Endothelial cell of umbilical vein (primary cell): Measurements from ENCODE around the gene ZNF70. TPM values are rescaled to one million over a fixed set of nuclear protein-coding genes. Genes with fewer than 3 reads are reported as not detected.

ENCODE experiments used
- BruUV-seq: library from RNA; stranded (reverse); fragments of 400-500 nt; replicated peaks from 2 replicates; lab custom pipeline; 2021; lab: Mats Ljungman, UMichigan
- CTCF ChIA-PET: fragments of 300-600, 350-600 bp; sonication (Branson Sonifier 250); formaldehyde crosslinking; loops from one replicate; lab custom pipeline; 2021; ENCODE audit warnings: antibody characterized with exemption, inconsistent platforms; lab: Charles Lee
- POLR2A ChIA-PET: fragments of 300-600, 350-600 bp; sonication (Branson Sonifier 250); formaldehyde crosslinking; loops from one replicate; lab custom pipeline; 2021; ENCODE audit warnings: antibody characterized with exemption, inconsistent platforms; lab: Charles Lee
- DNase-seq: peaks from one replicate; pipeline ENCODE4 v3.0.0-alpha.2; 2011; ENCODE audit warnings: low read depth, low spot score
- FAIRE-seq: peaks from 2 replicates; lab custom pipeline; 2011; peaks lifted over from hg19 to GRCh38; lab: Jason Lieb, UNC
- H2AFZ ChIP-seq: 2 replicates; pipeline ENCODE4 v1.6.0; 2012; ENCODE audit warnings: low read depth, low read length, control low read depth, inconsistent platforms
- H3K27ac ChIP-seq: 2 replicates; pipeline ENCODE4 v1.5.1; 2011; ENCODE audit warnings: low read depth, mild to moderate bottlenecking, control low read depth, low read length, moderate library complexity; ENCODE audit not compliant: insufficient read depth
- H3K27me3 ChIP-seq, 2 experiments: 2 replicates each; pipeline versions ENCODE4 v1.6.0 to v1.6.1; 2011; ENCODE audit warnings: low read length in 2 of 2, mixed read lengths in 1 of 2; ENCODE audit not compliant: control insufficient read depth in 2 of 2, insufficient read depth in 2 of 2
- H3K36me3 ChIP-seq, 2 experiments: 2 replicates in 1 of 2; 3 replicates in 1 of 2; pipeline ENCODE4 v1.5.1; 2011; ENCODE audit warnings: low read length in 2 of 2, mild to moderate bottlenecking in 1 of 2, moderate library complexity in 1 of 2; ENCODE audit not compliant: control insufficient read depth in 2 of 2, insufficient read depth in 2 of 2; ENCODE audit errors: extremely low read depth in 1 of 2
- H3K4me1 ChIP-seq: 3 replicates; pipeline ENCODE4 v1.5.1; 2011; ENCODE audit warnings: mild to moderate bottlenecking, low read length; ENCODE audit not compliant: control insufficient read depth, insufficient read depth; ENCODE audit errors: extremely low read depth
- H3K4me2 ChIP-seq: 2 replicates; pipeline ENCODE4 v1.6.1; 2011; ENCODE audit warnings: low read length, control low read depth, mixed read lengths; ENCODE audit not compliant: insufficient read depth
- H3K4me3 ChIP-seq, 3 experiments: fragments of 200-600 bp in 1 of 3; sonication (generic), shearing (Covaris generic) in 1 of 3; replicated peaks in 1 of 3; 2 replicates each; pipeline ENCODE4 v1.5.1; 2011 to 2016; ENCODE audit warnings: control low read depth in 3 of 3, low read length in 3 of 3, mild to moderate bottlenecking in 2 of 3, inconsistent platforms in 1 of 3, low read depth in 1 of 3, moderate library complexity in 1 of 3; ENCODE audit not compliant: insufficient read depth in 1 of 3
- H3K79me2 ChIP-seq: 2 replicates; pipeline ENCODE4 v1.6.0; 2012; ENCODE audit warnings: low read length, inconsistent platforms; ENCODE audit not compliant: control insufficient read depth, insufficient read depth
- H3K9ac ChIP-seq: replicated peaks from 2 replicates; pipeline ENCODE3; 2011; ENCODE audit warnings: low read length, control low read depth; ENCODE audit not compliant: insufficient read depth; ENCODE audit errors: extremely low read depth
- H3K9me1 ChIP-seq: replicated peaks from 3 replicates; pipeline ENCODE4 v1.6.0; 2011; ENCODE audit warnings: mild to moderate bottlenecking, low read length; ENCODE audit not compliant: control insufficient read depth, insufficient read depth; ENCODE audit errors: extremely low read depth
- H3K9me3 ChIP-seq: replicated peaks from 2 replicates; pipeline ENCODE4 v1.5.1; 2012; ENCODE audit warnings: low read length, inconsistent platforms; ENCODE audit not compliant: control insufficient read depth, insufficient read depth
- H4K20me1 ChIP-seq: replicated peaks from 2 replicates; pipeline ENCODE3; 2011; ENCODE audit warnings: mild to moderate bottlenecking, low read length; ENCODE audit not compliant: control insufficient read depth, insufficient read depth; ENCODE audit errors: extremely low read depth
- GATA2 ChIP-seq: IDR thresholded peaks from 2 replicates; pipeline ENCODE4 v1.7.0; 2011; ENCODE audit warnings: low read depth, mild to moderate bottlenecking, moderate library complexity, mixed read lengths, low read length; ENCODE audit not compliant: insufficient read length, insufficient read depth
- MYC ChIP-seq: IDR thresholded peaks from one replicate; pipeline ENCODE4 v1.6.1; 2011; ENCODE audit warnings: mild to moderate bottlenecking, low read depth, low read length
- POLR2A ChIP-seq: IDR thresholded peaks from 2 replicates; pipeline ENCODE4 v1.6.1; 2012; ENCODE audit warnings: low read depth, mild to moderate bottlenecking, control low read depth, low read length
- POLR2AphosphoS5 ChIP-seq: IDR thresholded peaks from 2 replicates; pipeline ENCODE4 v1.6.1; 2012; ENCODE audit warnings: low read depth, mild to moderate bottlenecking, control low read depth, low read length, moderate library complexity; ENCODE audit not compliant: insufficient read depth
- dilution Hi-C: fragments of 300-500 bp; cut with MboI; formaldehyde crosslinking; loops from one replicate; pipeline ENCODE4 v1.15.0; 2019; ENCODE audit warnings: low sequenced_read_pairs; ENCODE audit not compliant: extremely low pct_ligation_motif_present
- intact Hi-C: fragments of 100-400 bp; cut with micrococcal nuclease; formaldehyde crosslinking; loops from one replicate; pipeline ENCODE4 v1.10.0; 2022
- polyA plus RNA-seq, 4 experiments: library from polyadenylated mRNA; depleted of rRNA in 3 of 4; stranded (reverse) in 3 of 4; unstranded in 1 of 4; fragments of >200 nt; gene quantifications; 2 replicates each; pipeline versions ENCODE4 v1.2.1 to v1.2.3, GENCODE V29; 2011 to 2012; ENCODE audit warnings: missing spikeins in 1 of 4
- total RNA-seq: library from RNA; stranded (reverse); gene quantifications from 2 replicates; pipeline ENCODE4 v1.2.3, GENCODE V29; 2021

ZNF70 gene
- total and polyA plus RNA-seq, 2 donors (not counting 3 experiments of a cell fraction or from before 2014, with no cell fraction given) = 1.9 to 6.2 TPM

DNA sequence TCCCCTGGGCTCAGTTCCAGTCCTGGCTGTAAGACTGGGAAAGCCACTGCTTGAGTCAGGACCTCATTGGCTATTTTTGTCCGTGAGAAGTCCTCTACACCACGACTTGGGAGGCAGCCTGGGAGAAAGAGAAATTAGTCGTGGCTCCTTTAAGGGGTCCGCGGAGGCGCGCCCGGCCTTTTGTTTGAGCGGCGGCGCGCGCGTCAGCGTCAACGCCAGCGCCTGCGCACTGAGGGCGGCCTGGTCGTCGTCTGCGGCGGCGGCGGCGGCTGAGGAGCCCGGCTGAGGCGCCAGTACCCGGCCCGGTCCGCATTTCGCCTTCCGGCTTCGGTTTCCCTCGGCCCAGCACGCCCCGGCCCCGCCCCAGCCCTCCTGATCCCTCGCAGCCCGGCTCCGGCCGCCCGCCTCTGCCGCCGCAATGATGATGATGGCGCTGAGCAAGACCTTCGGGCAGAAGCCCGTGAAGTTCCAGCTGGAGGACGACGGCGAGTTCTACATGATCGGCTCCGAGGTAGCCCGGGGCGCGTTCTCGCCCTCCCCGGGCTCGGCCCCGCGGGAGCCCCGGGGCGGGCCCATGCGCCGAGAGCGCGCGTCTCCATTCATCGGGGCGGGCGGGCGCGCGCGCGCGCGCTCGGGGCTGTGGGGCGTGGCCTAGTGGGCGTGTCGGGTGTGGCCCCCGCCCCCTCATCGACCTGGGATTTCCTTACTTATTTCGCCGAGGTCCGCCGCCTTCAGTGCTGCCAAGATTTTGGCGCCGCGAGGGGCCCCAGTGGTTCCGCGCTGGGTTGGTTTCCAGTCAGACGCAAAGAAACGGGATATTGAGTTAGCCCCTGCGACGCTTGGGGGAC is 36.1 kb upstream of the ZNF70 start, which contains the start of gene SMARCB1:
TSS of gene SMARCB1 (plus strand) at position 215 of the 848 bp plus-strand sequence. CDS start at position 419, 204 bp downstream.
- peak within 1 kb of the TSS; percentile 76 for H2AFZ ChIP-seq
- H3K79me2 ChIP-seq = peaks cover 47% of the 10 kb centered on the region
- intact Hi-C loops (loop anchor here (1.0 to 5.0 kb wide), 2 partner anchors 16 to 50 kb away; partner anchors contain the start of gene DERL3), dilution Hi-C loops (no loop called here)
- H3K4me3 ChIP-seq = peak within 1 kb of the TSS; percentile 19 to 81 (median 78)
- no peaks in the 10 kb centered on the region for H3K9me3 ChIP-seq
- peak within 1 kb of the TSS; percentile 89 for H3K4me2 ChIP-seq
- peak within 1 kb of the TSS; percentile 92 for H3K27ac ChIP-seq
- FAIRE-seq (peak; percentile 81), DNase-seq (peak; percentile 84)
- BruUV-seq = no TSS peak
- peaks cover 0 to 3% of the 10 kb centered on the region in 2 experiments for H3K36me3 ChIP-seq
- peak; percentile 74 for TF ChIP-seq POLR2AphosphoS5
- no peak for TF ChIP-seq MYC
- no peak for TF ChIP-seq GATA2
- TF ChIP-seq POLR2A = peak; percentile 75
- H4K20me1 ChIP-seq = peaks cover 2% of the 10 kb centered on the region
- peaks cover 13% of the 10 kb centered on the region for H3K4me1 ChIP-seq
- CTCF ChIA-PET = interaction anchor here (0.5 to 3.5 kb wide), 7 partner anchors 9 to 71 kb away, joined by 3 to 15 read pairs (median 6); partner anchors contain the start of genes MMP11 and SLC2A11
- POLR2A ChIA-PET = interaction anchor here (1.0 kb wide), 1 partner anchor 16 kb away, joined by 3 read pairs; no protein-coding TSS in a partner anchor
- H3K9me1 ChIP-seq = no peaks in the 10 kb centered on the region
- no peaks in the 10 kb centered on the region for H3K27me3 ChIP-seq
- peak within 1 kb of the TSS; percentile 99 for H3K9ac ChIP-seq

DNA sequence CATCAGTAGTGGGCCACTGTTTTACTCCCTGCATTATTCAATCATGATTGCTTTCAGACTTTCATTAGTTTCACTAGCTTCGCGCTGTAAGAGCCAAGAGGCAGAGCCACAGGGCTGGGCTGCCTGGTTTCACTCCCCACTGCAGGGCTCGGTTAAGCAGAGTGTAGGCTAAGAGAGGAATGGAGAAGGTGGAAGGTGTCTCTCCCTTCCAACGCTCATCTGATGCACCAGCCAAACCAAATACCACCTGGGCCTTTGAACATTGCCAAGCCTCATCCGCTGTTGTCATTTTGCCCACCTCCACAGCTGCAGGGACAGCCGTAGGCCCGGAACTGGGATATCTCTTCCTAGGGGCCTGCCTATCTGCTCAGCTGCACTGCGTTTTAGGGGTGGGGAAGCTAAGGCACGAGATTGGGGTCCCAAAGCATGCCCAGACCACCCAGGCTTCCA is 35.4 kb upstream of the ZNF70 start:
- H3K79me2 ChIP-seq = peaks cover 40% of the 10 kb centered on the region
- BruUV-seq = TSS peak; percentile 73
- H2AFZ ChIP-seq = peak overlapping the region; percentile 76
- ChIA-PET CTCF (interaction anchor here (1.0 to 3.5 kb wide), 5 partner anchors 8 to 71 kb away, joined by 3 to 15 read pairs (median 4); partner anchors contain the start of gene SLC2A11), POLR2A (interaction anchor here (1.0 kb wide), 1 partner anchor 15 kb away, joined by 3 read pairs; no protein-coding TSS in a partner anchor)
- no peaks in the 10 kb centered on the region for H3K9me3 ChIP-seq
- H3K27me3 ChIP-seq = no peaks in the 10 kb centered on the region
- TF ChIP-seq POLR2A = no peak
- H3K36me3 ChIP-seq = no peaks in the 10 kb centered on the region
- dilution Hi-C loops = no loop called here
- peak overlapping the region; percentile 99 for H3K9ac ChIP-seq
- H3K9me1 ChIP-seq = no peaks in the 10 kb centered on the region
- peaks cover 13% of the 10 kb centered on the region for H3K4me1 ChIP-seq
- FAIRE-seq = peak; percentile 40
- no peak for DNase-seq
- intact Hi-C loops = loop anchor here (5.0 kb wide), 1 partner anchor 51 kb away; the partner anchor contains the start of gene DERL3
- peak overlapping the region; percentile 47 for H3K4me2 ChIP-seq
- peak overlapping the region in 2 of 3 experiments; percentile 78 to 81 for H3K4me3 ChIP-seq
- peak overlapping the region; percentile 92 for H3K27ac ChIP-seq
- H4K20me1 ChIP-seq = peaks cover 2% of the 10 kb centered on the region
